CD4-positive, CD25-positive, alpha-beta regulatory T cell (primary cell): Measurements from ENCODE around the gene WSCD1. TPM values are rescaled to one million over a fixed set of nuclear protein-coding genes. Genes with fewer than 3 reads are reported as not detected.

Experiments used
- ATAC-seq, 2 donors: fragments of 150-1000 bp; cut with Tn5 transposase; one replicate each; pipeline ENCODE4 v1.10.0; 2021; ENCODE audit warnings: low read depth in 2 of 2, moderate number of reproducible peaks in 2 of 2, moderate library complexity in 1 of 2
- DNase-seq, 3 donors: peaks; one replicate each; pipeline versions ENCODE4 v3.0.0 to v3.0.0-alpha.2; 2012 to 2022; ENCODE audit warnings: mixed read lengths in 1 of 3
- H3K27ac ChIP-seq: one replicate; pipeline ENCODE4 v1.7.0; 2013; ENCODE audit warnings: mild to moderate bottlenecking, low read length; ENCODE audit not compliant: insufficient read depth, poor library complexity, severe bottlenecking
- H3K27me3 ChIP-seq: one replicate; pipeline ENCODE4 v1.7.0; 2013; ENCODE audit warnings: low read length; ENCODE audit not compliant: control insufficient read depth, insufficient read depth
- H3K36me3 ChIP-seq: one replicate; pipeline ENCODE4 v1.7.0; 2013; ENCODE audit warnings: mild to moderate bottlenecking, low read length, moderate library complexity; ENCODE audit not compliant: control insufficient read depth, insufficient read depth
- H3K4me1 ChIP-seq: 2 replicates; pipeline ENCODE4 v1.7.0; 2013; ENCODE audit warnings: mild to moderate bottlenecking, low read length; ENCODE audit not compliant: insufficient read depth, control insufficient read depth, poor library complexity, severe bottlenecking
- H3K4me3 ChIP-seq: one replicate; pipeline ENCODE4 v1.7.0; 2013; ENCODE audit warnings: low read depth, mild to moderate bottlenecking, low read length, moderate library complexity
- H3K9me3 ChIP-seq, 2 experiments: 1 replicate in 1 of 2; 2 replicates in 1 of 2; pipeline ENCODE4 v1.7.0; 2013; ENCODE audit warnings: low read length in 2 of 2, mild to moderate bottlenecking in 1 of 2, moderate library complexity in 1 of 2; ENCODE audit not compliant: control insufficient read depth in 2 of 2
- H3K27ac Mint-ChIP-seq, 3 donors: one replicate each; pipeline ENCODE4 v1.8.0; 2020 to 2022; ENCODE audit warnings: mild to moderate bottlenecking in 3 of 3, mixed read lengths in 3 of 3, moderate library complexity in 2 of 3
- H3K27me3 Mint-ChIP-seq: one replicate; pipeline ENCODE4 v1.8.0; 2022; ENCODE audit warnings: mild to moderate bottlenecking, mixed read lengths
- H3K36me3 Mint-ChIP-seq: one replicate; pipeline ENCODE4 v1.8.0; 2020; ENCODE audit warnings: mixed read lengths
- H3K4me1 Mint-ChIP-seq, 4 donors: one replicate each; pipeline ENCODE4 v1.8.0; 2020 to 2022; ENCODE audit warnings: mixed read lengths in 4 of 4, mild to moderate bottlenecking in 1 of 4
- H3K4me3 Mint-ChIP-seq, 4 donors: one replicate each; pipeline ENCODE4 v1.8.0; 2020 to 2022; ENCODE audit warnings: mild to moderate bottlenecking in 4 of 4, mixed read lengths in 4 of 4, moderate library complexity in 3 of 4
- H3K9me3 Mint-ChIP-seq, 7 donors: one replicate each; pipeline ENCODE4 v1.8.0; 2020 to 2022; ENCODE audit warnings: mixed read lengths in 7 of 7, mild to moderate bottlenecking in 3 of 7, moderate library complexity in 2 of 7
- polyA plus RNA-seq, 4 donors: library from polyadenylated mRNA; unstranded; fragments of 300-500 nt; fragmentation: Illumina TruSeq; gene quantifications; one replicate each; pipeline ENCODE4 v1.2.3, GENCODE V29; 2021
- total RNA-seq: library from RNA; stranded (reverse); gene quantifications from one replicate; pipeline ENCODE4 v1.2.3, GENCODE V29; 2022

Gene WSCD1
- total and polyA plus RNA-seq, 5 donors from 2014 or later, result not detected

GRCh38 chr17:6110592-6110991, 40.4 kb downstream of the WSCD1 start:
- no peaks in the 10 kb centered on the region for H3K4me1 ChIP-seq
- Mint-ChIP-seq H3K36me3 (no peaks in the 10 kb centered on the region), H3K4me3 (no peak overlapping the region), H3K27ac (no peak overlapping the region), H3K9me3 (peaks cover 0 to 4% (median 0%) of the 10 kb centered on the region in 7 donors), H3K27me3 (no peaks in the 10 kb centered on the region), H3K4me1 (no peaks in the 10 kb centered on the region)
- DNase-seq (no peak), ATAC-seq (no peak)
- no peak overlapping the region for H3K27ac ChIP-seq
- H3K9me3 ChIP-seq, result peaks cover 0 to 5% of the 10 kb centered on the region in 2 experiments
- no peak overlapping the region for H3K4me3 ChIP-seq
- H3K27me3 ChIP-seq, result no peaks in the 10 kb centered on the region
- H3K36me3 ChIP-seq, result no peaks in the 10 kb centered on the region

GRCh38 chr17:6120351-6120750, 50.2 kb downstream of the WSCD1 start:
- Histone ChIP-seq H3K4me1 (no peaks in the 10 kb centered on the region), H3K27me3 (no peaks in the 10 kb centered on the region), H3K36me3 (no peaks in the 10 kb centered on the region), H3K9me3 (no peaks in the 10 kb centered on the region), H3K27ac (no peak overlapping the region), H3K4me3 (no peak overlapping the region)
- ATAC-seq (no peak), DNase-seq (no peak)
- peaks cover 0 to 14% (median 8%) of the 10 kb centered on the region in 7 donors for H3K9me3 Mint-ChIP-seq
- no peaks in the 10 kb centered on the region for H3K4me1 Mint-ChIP-seq
- H3K27me3 Mint-ChIP-seq, result no peaks in the 10 kb centered on the region
- no peak overlapping the region for H3K4me3 Mint-ChIP-seq
- H3K27ac Mint-ChIP-seq, result no peak overlapping the region
- H3K36me3 Mint-ChIP-seq, result no peaks in the 10 kb centered on the region

GRCh38 chr17:6124856-6125255, 54.7 kb downstream of the WSCD1 start:
- ATAC-seq, result no peak

GRCh38 chr17:6126768-6127167, 56.6 kb downstream of the WSCD1 start:
- Histone ChIP-seq H3K27ac (no peak overlapping the region), H3K27me3 (no peaks in the 10 kb centered on the region), H3K4me1 (no peaks in the 10 kb centered on the region), H3K9me3 (no peaks in the 10 kb centered on the region), H3K36me3 (no peaks in the 10 kb centered on the region), H3K4me3 (no peak overlapping the region)
- Mint-ChIP-seq H3K36me3 (no peaks in the 10 kb centered on the region), H3K27me3 (peaks cover 4% of the 10 kb centered on the region), H3K4me3 (no peak overlapping the region), H3K9me3 (peaks cover 0 to 14% (median 10%) of the 10 kb centered on the region in 7 donors), H3K27ac (no peak overlapping the region), H3K4me1 (no peaks in the 10 kb centered on the region)
- ATAC-seq (no peak), DNase-seq (no peak)

More at GRCh38 chr17:6124856-6125255, 54.7 kb downstream of the WSCD1 start:
- no peaks in the 10 kb centered on the region for H3K36me3 ChIP-seq
- H3K4me1 Mint-ChIP-seq, result no peaks in the 10 kb centered on the region
- H3K4me3 ChIP-seq, result no peak overlapping the region
- no peak overlapping the region for H3K4me3 Mint-ChIP-seq
- H3K27ac Mint-ChIP-seq, result no peak overlapping the region
- peaks cover 0 to 14% (median 10%) of the 10 kb centered on the region in 7 donors for H3K9me3 Mint-ChIP-seq
- no peaks in the 10 kb centered on the region for H3K27me3 ChIP-seq
- no peaks in the 10 kb centered on the region for H3K36me3 Mint-ChIP-seq
- no peaks in the 10 kb centered on the region for H3K9me3 ChIP-seq
- no peak for DNase-seq
- no peaks in the 10 kb centered on the region for H3K4me1 ChIP-seq
- H3K27me3 Mint-ChIP-seq, result no peaks in the 10 kb centered on the region
- no peak overlapping the region for H3K27ac ChIP-seq

GRCh38 chr17:6134721-6135120, 64.5 kb downstream of the WSCD1 start:
- no peaks in the 10 kb centered on the region for H3K27me3 ChIP-seq
- no peaks in the 10 kb centered on the region for H3K36me3 ChIP-seq
- H3K4me1 ChIP-seq, result no peaks in the 10 kb centered on the region
- Mint-ChIP-seq H3K9me3 (peaks cover 0 to 2% (median 0%) of the 10 kb centered on the region in 7 donors), H3K27me3 (peaks cover 10% of the 10 kb centered on the region), H3K4me3 (no peak overlapping the region), H3K36me3 (no peaks in the 10 kb centered on the region), H3K27ac (no peak overlapping the region), H3K4me1 (no peaks in the 10 kb centered on the region)
- no peaks in the 10 kb centered on the region for H3K9me3 ChIP-seq
- ATAC-seq, result no peak
- no peak overlapping the region for H3K27ac ChIP-seq
- DNase-seq, result no peak
- H3K4me3 ChIP-seq, result no peak overlapping the region

- peaks cover 0 to 2% (median 0%) of the 10 kb centered on the region in 7 donors for H3K9me3 Mint-ChIP-seq
Observed at GRCh38 chr17:6135236-6135635, 65.1 kb downstream of the WSCD1 start.

GRCh38 chr17:6135996-6136395, 65.8 kb downstream of the WSCD1 start:
- no peaks in the 10 kb centered on the region for H3K4me1 Mint-ChIP-seq
- no peak overlapping the region for H3K27ac Mint-ChIP-seq
- H3K36me3 Mint-ChIP-seq, result no peaks in the 10 kb centered on the region
- no peak overlapping the region for H3K4me3 Mint-ChIP-seq
- no peaks in the 10 kb centered on the region for H3K9me3 ChIP-seq
- peaks cover 0 to 2% (median 0%) of the 10 kb centered on the region in 7 donors for H3K9me3 Mint-ChIP-seq
- DNase-seq (no peak), ATAC-seq (no peak)
- no peak overlapping the region for H3K4me3 ChIP-seq
- H3K36me3 ChIP-seq, result no peaks in the 10 kb centered on the region
- H3K4me1 ChIP-seq, result no peaks in the 10 kb centered on the region
- H3K27me3 ChIP-seq, result no peaks in the 10 kb centered on the region
- peaks cover 10% of the 10 kb centered on the region for H3K27me3 Mint-ChIP-seq
- no peak overlapping the region for H3K27ac ChIP-seq

More at GRCh38 chr17:6135236-6135635, 65.1 kb downstream of the WSCD1 start:
- ATAC-seq (no peak), DNase-seq (no peak)
- H3K27ac ChIP-seq, result no peak overlapping the region
- no peaks in the 10 kb centered on the region for H3K4me1 ChIP-seq
- H3K27ac Mint-ChIP-seq, result no peak overlapping the region
- H3K36me3 ChIP-seq, result no peaks in the 10 kb centered on the region
- H3K4me3 ChIP-seq, result no peak overlapping the region
- H3K27me3 ChIP-seq, result no peaks in the 10 kb centered on the region
- H3K36me3 Mint-ChIP-seq, result no peaks in the 10 kb centered on the region
- H3K9me3 ChIP-seq, result no peaks in the 10 kb centered on the region
- peaks cover 10% of the 10 kb centered on the region for H3K27me3 Mint-ChIP-seq
- H3K4me3 Mint-ChIP-seq, result no peak overlapping the region
- no peaks in the 10 kb centered on the region for H3K4me1 Mint-ChIP-seq

GRCh38 chr17:6137716-6138502, 67.7 kb downstream of the WSCD1 start:
- Histone ChIP-seq H3K9me3 (no peaks in the 10 kb centered on the region), H3K4me3 (no peak overlapping the region), H3K36me3 (no peaks in the 10 kb centered on the region), H3K27ac (no peak overlapping the region), H3K27me3 (no peaks in the 10 kb centered on the region), H3K4me1 (no peaks in the 10 kb centered on the region)
- no peaks in the 10 kb centered on the region for H3K9me3 Mint-ChIP-seq
- H3K4me1 Mint-ChIP-seq, result no peaks in the 10 kb centered on the region
- DNase-seq (no peak), ATAC-seq (no peak)
- no peaks in the 10 kb centered on the region for H3K36me3 Mint-ChIP-seq
- H3K4me3 Mint-ChIP-seq, result no peak overlapping the region
- peaks cover 10% of the 10 kb centered on the region for H3K27me3 Mint-ChIP-seq
- no peak overlapping the region for H3K27ac Mint-ChIP-seq
